Endodermal cell (in vitro differentiated cells): ENCODE data around the gene ZNF341. TPM values are rescaled to one million over a fixed set of nuclear protein-coding genes. Genes with fewer than 3 reads are reported as not detected.

Experiments
- DNase-seq: peaks from one replicate; pipeline ENCODE4 v3.0.0-alpha.2; 2017
- H3K27ac ChIP-seq: 2 replicates; pipeline ENCODE4 v1.5.1; 2013; ENCODE audit warnings: mild to moderate bottlenecking, low read depth, low read length, moderate library complexity
- H3K27me3 ChIP-seq: 2 replicates; pipeline ENCODE4 v1.6.1; 2013; ENCODE audit warnings: mild to moderate bottlenecking, low read length, moderate library complexity; ENCODE audit not compliant: insufficient read depth, control insufficient read depth, poor library complexity, severe bottlenecking
- H3K36me3 ChIP-seq: 2 replicates; pipeline ENCODE4 v1.7.0; 2013; ENCODE audit warnings: mild to moderate bottlenecking, low read length, moderate library complexity; ENCODE audit not compliant: control insufficient read depth, insufficient read depth
- H3K4me1 ChIP-seq: one replicate; pipeline ENCODE4 v1.7.0; 2013; ENCODE audit warnings: low read length; ENCODE audit not compliant: control insufficient read depth, insufficient read depth
- H3K4me3 ChIP-seq: 2 replicates; pipeline ENCODE4 v1.5.1; 2013; ENCODE audit warnings: mild to moderate bottlenecking, low read length, moderate library complexity
- H3K9ac ChIP-seq: 2 replicates; pipeline ENCODE4 v1.6.1; 2013; ENCODE audit warnings: mild to moderate bottlenecking, low read length, moderate library complexity; ENCODE audit not compliant: poor library complexity, severe bottlenecking; ENCODE audit errors: extremely low read depth
- H3K9me3 ChIP-seq: 2 replicates; pipeline ENCODE4 v1.6.1; 2013; ENCODE audit warnings: mild to moderate bottlenecking, low read length, moderate library complexity; ENCODE audit not compliant: control insufficient read depth
- H3K27ac Mint-ChIP-seq: 2 replicates; pipeline ENCODE4 v1.8.0; 2020; ENCODE audit warnings: mixed read lengths
- H3K27me3 Mint-ChIP-seq: 2 replicates; pipeline ENCODE4 v1.8.0; 2021; ENCODE audit warnings: mild to moderate bottlenecking, mixed read lengths; ENCODE audit not compliant: insufficient read depth
- H3K36me3 Mint-ChIP-seq: 2 replicates; pipeline ENCODE4 v1.8.0; 2020; ENCODE audit warnings: low read depth, mixed read lengths
- H3K4me1 Mint-ChIP-seq: 2 replicates; pipeline ENCODE4 v1.8.0; 2020; ENCODE audit warnings: mixed read lengths
- H3K4me3 Mint-ChIP-seq: 2 replicates; pipeline ENCODE4 v1.8.0; 2020; ENCODE audit warnings: mild to moderate bottlenecking, moderate library complexity, mixed read lengths
- H3K9me3 Mint-ChIP-seq: 2 replicates; pipeline ENCODE4 v1.8.0; 2020; ENCODE audit warnings: mild to moderate bottlenecking, mixed read lengths
- CTCF ChIP-seq: fragments of 200-600 bp; sonication (generic); conservative IDR thresholded peaks from 2 replicates; pipeline ENCODE4 v1.5.0; 2021; ENCODE audit warnings: antibody characterized with exemption, mild to moderate bottlenecking
- WGBS, 2 experiments: methylation state at CpG; one replicate each; pipeline versions ENCODE4 v1.1.5 to v1.1.7; 2013; ENCODE audit warnings: missing lambda C conversion rate in 2 of 2, mixed read lengths in 1 of 2; ENCODE audit not compliant: insufficient coverage in 1 of 2, insufficient read length in 1 of 2; 5-methylcytosine and 5-hydroxymethylcytosine counted together
- total RNA-seq, 2 donors: library from RNA; stranded (reverse); fragmentation: NEBNext Ultra II Directional in 1 of 2; extraction: Animal tissue kit (Norgen Biotek cat#: 25700) in 1 of 2; gene quantifications; 2 replicates in 1 of 2; 3 replicates in 1 of 2; pipeline ENCODE4 v1.2.1, GENCODE V29; 2021

The ZNF341 gene
- total RNA-seq, 2 donors from 2014 or later = 5.4 to 6.5 TPM

GRCh38 chr20:33719989-33720709 lies 11.6 kb upstream of the ZNF341 start, which contains the start of gene PXMP4:
Gene PXMP4, minus strand, starts transcription at chr20:33720310. Its CDS starts 103 bp downstream, at chr20:33720207.
- Mint-ChIP-seq H3K4me1 (no peaks in the 10 kb centered on the region), H3K4me3 (peak within 1 kb of the TSS; percentile 60), H3K27me3 (peaks cover 2% of the 10 kb centered on the region), H3K36me3 (no peaks in the 10 kb centered on the region), H3K27ac (no peak within 1 kb of the TSS), H3K9me3 (peaks cover 3% of the 10 kb centered on the region)
- Histone ChIP-seq H3K4me1 (no peaks in the 10 kb centered on the region), H3K36me3 (no peaks in the 10 kb centered on the region), H3K27ac (no peak within 1 kb of the TSS), H3K27me3 (no peaks in the 10 kb centered on the region), H3K4me3 (peak within 1 kb of the TSS; percentile 77), H3K9ac (no peak within 1 kb of the TSS), H3K9me3 (no peaks in the 10 kb centered on the region)
- no peak for TF ChIP-seq CTCF
- DNase-seq = peak; percentile 95
- WGBS, 2 experiments = 45 to 52% methylated on average over 33 to 46 of the region's 46 CpGs

- no peak overlapping the region for H3K27ac ChIP-seq
- peaks cover 3% of the 10 kb centered on the region for H3K9me3 Mint-ChIP-seq
- no peak for DNase-seq
- H3K36me3 Mint-ChIP-seq = no peaks in the 10 kb centered on the region
- no peaks in the 10 kb centered on the region for H3K4me1 ChIP-seq
- no peaks in the 10 kb centered on the region for H3K36me3 ChIP-seq
- WGBS, 2 experiments = 86 to 94% methylated on average over 7 to 10 of the region's 11 CpGs
- peaks cover 2% of the 10 kb centered on the region for H3K27me3 Mint-ChIP-seq
- H3K9me3 ChIP-seq = no peaks in the 10 kb centered on the region
- H3K9ac ChIP-seq = no peak overlapping the region
- no peak for TF ChIP-seq CTCF
- H3K4me1 Mint-ChIP-seq = no peaks in the 10 kb centered on the region
- no peak overlapping the region for H3K4me3 ChIP-seq
- no peaks in the 10 kb centered on the region for H3K27me3 ChIP-seq
- H3K4me3 Mint-ChIP-seq = no peak overlapping the region
- no peak overlapping the region for H3K27ac Mint-ChIP-seq
These were observed 10.2 kb upstream of the ZNF341 start for GRCh38 chr20:33721391-33722140.

GRCh38 chr20:33724439-33725094 lies 7.2 kb upstream of the ZNF341 start:
- H3K27ac ChIP-seq = no peak overlapping the region
- H3K4me3 Mint-ChIP-seq = no peak overlapping the region
- H3K27ac Mint-ChIP-seq = no peak overlapping the region
- DNase-seq = no peak
- 93 to 99% methylated on average over 14 of the region's 14 CpGs for WGBS, 2 experiments
- no peak overlapping the region for H3K9ac ChIP-seq
- no peaks in the 10 kb centered on the region for H3K36me3 Mint-ChIP-seq
- no peaks in the 10 kb centered on the region for H3K4me1 ChIP-seq
- no peak overlapping the region for H3K4me3 ChIP-seq
- no peaks in the 10 kb centered on the region for H3K27me3 ChIP-seq
- no peaks in the 10 kb centered on the region for H3K36me3 ChIP-seq
- H3K4me1 Mint-ChIP-seq = no peaks in the 10 kb centered on the region
- H3K9me3 Mint-ChIP-seq = peaks cover 3% of the 10 kb centered on the region
- H3K9me3 ChIP-seq = no peaks in the 10 kb centered on the region
- peaks cover 2% of the 10 kb centered on the region for H3K27me3 Mint-ChIP-seq
- no peak for TF ChIP-seq CTCF
